GM12874 (cell line): ENCODE data around the gene C5orf52.

Experiments
- TF ChIP-seq, protein P1 (sequence below): IDR thresholded peaks from 2 replicates; pipeline ENCODE4 v1.5.1; 2011; ENCODE audit warnings: low read depth, mild to moderate bottlenecking, control low read depth, low read length, moderate library complexity; ENCODE audit not compliant: insufficient read depth

C5orf52 gene

GRCh38 chr5:157668356-157668755 lies 3.0 kb upstream of the C5orf52 start:
- TF ChIP-seq, protein P1, sequence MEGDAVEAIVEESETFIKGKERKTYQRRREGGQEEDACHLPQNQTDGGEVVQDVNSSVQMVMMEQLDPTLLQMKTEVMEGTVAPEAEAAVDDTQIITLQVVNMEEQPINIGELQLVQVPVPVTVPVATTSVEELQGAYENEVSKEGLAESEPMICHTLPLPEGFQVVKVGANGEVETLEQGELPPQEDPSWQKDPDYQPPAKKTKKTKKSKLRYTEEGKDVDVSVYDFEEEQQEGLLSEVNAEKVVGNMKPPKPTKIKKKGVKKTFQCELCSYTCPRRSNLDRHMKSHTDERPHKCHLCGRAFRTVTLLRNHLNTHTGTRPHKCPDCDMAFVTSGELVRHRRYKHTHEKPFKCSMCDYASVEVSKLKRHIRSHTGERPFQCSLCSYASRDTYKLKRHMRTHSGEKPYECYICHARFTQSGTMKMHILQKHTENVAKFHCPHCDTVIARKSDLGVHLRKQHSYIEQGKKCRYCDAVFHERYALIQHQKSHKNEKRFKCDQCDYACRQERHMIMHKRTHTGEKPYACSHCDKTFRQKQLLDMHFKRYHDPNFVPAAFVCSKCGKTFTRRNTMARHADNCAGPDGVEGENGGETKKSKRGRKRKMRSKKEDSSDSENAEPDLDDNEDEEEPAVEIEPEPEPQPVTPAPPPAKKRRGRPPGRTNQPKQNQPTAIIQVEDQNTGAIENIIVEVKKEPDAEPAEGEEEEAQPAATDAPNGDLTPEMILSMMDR, result no peak

DNA sequence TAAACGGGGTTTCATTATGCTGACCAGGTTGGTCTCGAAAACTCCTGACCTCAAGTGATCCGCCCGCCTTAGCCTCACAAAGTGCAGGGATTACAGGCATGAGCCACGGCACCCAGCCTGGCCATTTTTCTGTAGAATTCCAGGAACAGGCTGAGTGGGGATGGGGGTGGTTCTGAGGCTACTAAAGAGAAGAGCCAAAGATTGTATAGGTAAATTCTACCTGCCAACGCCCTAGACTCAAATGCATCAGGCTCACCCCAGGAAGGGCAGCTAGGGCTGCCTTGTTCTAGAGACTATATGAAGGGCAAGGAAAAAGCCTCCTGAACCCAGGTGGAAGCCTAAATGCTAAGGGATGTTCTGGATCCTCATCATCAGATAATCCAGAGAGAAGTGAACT lies 1.6 kb upstream of the C5orf52 start:
- TF ChIP-seq, protein P1, result no peak

- TF ChIP-seq, protein P1, result no peak
These were observed 428 bp downstream of the C5orf52 start for GRCh38 chr5:157671592-157672330.

DNA sequence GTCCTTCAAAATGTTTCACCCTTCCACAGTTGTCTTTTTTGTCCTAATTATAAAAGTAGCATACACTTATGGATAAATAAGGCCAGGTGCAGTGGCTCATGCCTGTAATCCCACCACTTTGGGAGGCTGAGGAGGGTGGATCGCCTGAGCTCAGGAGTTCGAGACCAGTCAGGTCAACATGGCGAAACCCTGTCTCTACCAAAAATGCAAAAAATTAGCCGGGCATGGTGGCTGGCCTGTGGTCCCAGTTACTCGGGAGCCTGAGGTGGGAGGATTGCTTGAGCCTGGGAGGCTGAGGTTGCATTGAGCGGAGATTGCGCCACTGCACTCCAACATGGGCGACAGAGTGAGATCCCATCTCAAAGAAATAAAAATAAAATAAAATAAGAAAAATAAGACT lies 1.6 kb downstream of the C5orf52 start:
- TF ChIP-seq, protein P1, result no peak

DNA sequence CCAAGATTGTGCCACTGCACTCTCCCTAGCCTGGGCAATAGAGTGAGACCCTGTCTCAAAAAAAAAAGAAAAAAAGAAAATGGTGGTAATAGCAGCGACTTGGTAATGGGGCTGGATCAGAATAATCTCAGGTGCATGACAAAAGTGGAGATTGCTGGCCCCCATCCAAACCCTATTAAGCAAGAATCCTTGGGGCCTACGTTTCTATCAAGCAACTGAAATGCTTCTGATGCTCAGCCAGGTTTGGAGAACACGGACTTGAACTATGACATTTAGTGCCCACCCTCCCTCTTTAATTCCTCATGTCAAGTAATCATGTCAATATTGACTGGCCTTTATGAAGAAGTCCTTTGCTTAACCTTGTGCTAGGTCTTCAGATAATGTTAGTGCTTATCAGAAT lies 6.6 kb downstream of the C5orf52 start:
- TF ChIP-seq, protein P1, result no peak

DNA sequence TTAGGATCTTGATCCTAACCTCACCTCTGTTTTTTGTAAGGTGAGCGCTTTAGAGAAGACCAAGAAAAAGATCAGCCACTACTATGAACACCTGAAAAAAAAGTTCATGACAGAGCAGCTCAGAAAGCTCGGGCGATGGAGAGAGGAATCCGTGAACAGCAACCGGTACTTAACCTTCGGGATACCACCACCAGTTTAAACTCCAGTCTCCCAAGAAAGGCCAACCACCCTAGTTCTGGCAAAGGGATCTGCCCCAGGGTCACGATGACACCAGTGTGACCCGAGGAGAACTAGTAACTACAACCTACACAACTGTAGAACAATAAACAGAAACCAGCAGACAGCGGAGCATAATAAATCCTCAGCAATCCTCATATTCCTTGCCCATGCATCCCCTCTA lies 8.5 kb downstream of the C5orf52 start:
- TF ChIP-seq, protein P1, result no peak

- TF ChIP-seq, protein P1, result no peak
These were observed 8.9 kb downstream of the C5orf52 start for GRCh38 chr5:157680239-157680638.

DNA sequence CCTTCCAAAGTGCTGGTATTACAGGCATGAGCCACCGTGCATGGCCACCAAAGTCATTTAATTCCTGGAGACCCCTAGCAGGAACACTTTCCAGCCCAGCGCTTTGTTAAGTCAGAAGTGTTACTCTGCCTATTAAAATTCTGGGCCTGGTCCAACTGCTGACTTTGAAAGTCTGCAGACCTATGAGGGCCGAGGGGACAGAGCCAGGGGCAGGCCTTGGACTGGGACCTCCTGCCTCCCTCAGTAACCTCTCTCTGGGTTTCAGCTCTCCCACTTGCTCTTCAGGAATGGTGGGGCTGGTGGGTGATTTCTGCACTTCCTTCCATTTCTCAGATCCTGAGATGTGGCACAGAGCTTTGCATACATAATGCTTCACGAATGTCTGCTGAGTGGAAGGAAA lies 9.7 kb downstream of the C5orf52 start:
- TF ChIP-seq, protein P1, result no peak
